ENCODE measurements around the gene SMAD3.

DNA sequence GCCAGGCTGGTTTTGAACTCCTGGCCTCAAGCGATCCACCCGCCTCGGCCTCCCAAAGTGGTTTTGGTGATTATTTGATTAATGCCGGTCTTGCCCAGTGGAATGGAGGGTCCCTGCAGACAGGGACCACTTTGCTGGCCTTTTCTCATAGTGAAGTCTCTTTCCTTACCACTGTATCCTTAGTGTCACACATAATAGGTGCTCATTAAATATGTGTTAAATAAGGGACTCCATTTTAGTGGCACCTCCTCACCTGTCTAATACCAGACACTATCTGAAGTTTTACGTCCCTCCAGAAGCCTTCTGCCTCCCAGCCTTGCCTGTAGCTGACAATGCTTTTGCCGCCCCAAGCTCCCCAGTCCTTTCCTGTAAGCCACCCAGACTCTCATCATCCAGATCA, 97.8 kb downstream of the SMAD3 start:
- TF ChIP-seq, protein P1, sequence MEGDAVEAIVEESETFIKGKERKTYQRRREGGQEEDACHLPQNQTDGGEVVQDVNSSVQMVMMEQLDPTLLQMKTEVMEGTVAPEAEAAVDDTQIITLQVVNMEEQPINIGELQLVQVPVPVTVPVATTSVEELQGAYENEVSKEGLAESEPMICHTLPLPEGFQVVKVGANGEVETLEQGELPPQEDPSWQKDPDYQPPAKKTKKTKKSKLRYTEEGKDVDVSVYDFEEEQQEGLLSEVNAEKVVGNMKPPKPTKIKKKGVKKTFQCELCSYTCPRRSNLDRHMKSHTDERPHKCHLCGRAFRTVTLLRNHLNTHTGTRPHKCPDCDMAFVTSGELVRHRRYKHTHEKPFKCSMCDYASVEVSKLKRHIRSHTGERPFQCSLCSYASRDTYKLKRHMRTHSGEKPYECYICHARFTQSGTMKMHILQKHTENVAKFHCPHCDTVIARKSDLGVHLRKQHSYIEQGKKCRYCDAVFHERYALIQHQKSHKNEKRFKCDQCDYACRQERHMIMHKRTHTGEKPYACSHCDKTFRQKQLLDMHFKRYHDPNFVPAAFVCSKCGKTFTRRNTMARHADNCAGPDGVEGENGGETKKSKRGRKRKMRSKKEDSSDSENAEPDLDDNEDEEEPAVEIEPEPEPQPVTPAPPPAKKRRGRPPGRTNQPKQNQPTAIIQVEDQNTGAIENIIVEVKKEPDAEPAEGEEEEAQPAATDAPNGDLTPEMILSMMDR (conservative IDR thresholded peaks at IDR 0.05; ENCODE audit: low read length): no peak
- no peak for TF ChIP-seq EZH2phosphoT487 (IDR thresholded peaks at IDR 0.05; ENCODE audit: borderline replicate concordance, low read depth, low read length)
